Heart right ventricle (tissue), 16 donors: Measurements from ENCODE around the gene RANBP10. TPM values are rescaled to one million over a fixed set of nuclear protein-coding genes. Genes with fewer than 3 reads are reported as not detected.

Experiments used
- ATAC-seq, 8 donors: fragments of 200-7000 bp; cut with Tn5 transposase; one replicate each; pipeline ENCODE4 v1.9.1; 2020; ENCODE audit warnings: mild to moderate bottlenecking in 8 of 8, moderate library complexity in 8 of 8, moderate number of reproducible peaks in 1 of 8
- DNase-seq, 2 donors: peaks; one replicate each; pipeline ENCODE4 v3.0.0-alpha.2; 2020
- H3K27ac ChIP-seq, 10 donors: fragments of 200-600 bp; sonication (generic) in 2 of 10; one replicate each; pipeline versions ENCODE4 v1.5.0 to v1.8.0; 2020 to 2022; ENCODE audit warnings: mild to moderate bottlenecking in 3 of 10
- H3K27me3 ChIP-seq, 7 donors: fragments of 200-600 bp; one replicate each; pipeline ENCODE4 v1.8.0; 2021 to 2022; ENCODE audit warnings: mild to moderate bottlenecking in 2 of 7
- H3K36me3 ChIP-seq, 9 donors: fragments of 200-600 bp; sonication (generic) in 1 of 9; one replicate each; pipeline versions ENCODE4 v1.5.0 to v1.8.0; 2020 to 2022; ENCODE audit warnings: mild to moderate bottlenecking in 2 of 9
- H3K4me1 ChIP-seq, 9 donors: fragments of 200-600 bp; sonication (generic) in 1 of 9; one replicate each; pipeline versions ENCODE4 v1.5.0 to v1.8.0; 2020 to 2022; ENCODE audit warnings: mild to moderate bottlenecking in 4 of 9
- H3K4me3 ChIP-seq, 10 donors: fragments of 200-600 bp; sonication (generic) in 2 of 10; one replicate each; pipeline versions ENCODE4 v1.5.0 to v1.8.0; 2020 to 2022; ENCODE audit warnings: mild to moderate bottlenecking in 7 of 10, moderate library complexity in 2 of 10
- H3K9me3 ChIP-seq, 11 donors: fragments of 200-600 bp in 10 of 11; sonication (generic) in 2 of 11; one replicate each; pipeline versions ENCODE4 v1.5.0 to v1.8.0; 2013 to 2022; ENCODE audit warnings: mild to moderate bottlenecking in 2 of 11, control low read depth in 1 of 11, moderate library complexity in 1 of 11
- WGBS, 2 donors: extraction: QIAGEN DNeasy Blood & Tissue Kit; methylation state at CpG; one replicate each; pipeline ENCODE4 v1.1.7; 2013; ENCODE audit warnings: inconsistent platforms in 1 of 2; 5-methylcytosine and 5-hydroxymethylcytosine counted together
- intact Hi-C, 10 donors: fragments of 100-400 bp; cut with DNase I; formaldehyde crosslinking; loops; one replicate each; pipeline versions ENCODE4 v1.11.1 to v1.14.2; 2022
- polyA plus RNA-seq, 2 donors: library from polyadenylated mRNA; stranded (reverse); fragments of 200-250 nt; gene quantifications; one replicate each; pipeline ENCODE4 v1.2.3, GENCODE V29; 2013
- total RNA-seq, 10 donors: library from RNA; stranded (reverse); fragmentation: NEBNext Ultra II Directional in 3 of 10; extraction: Animal tissue kit (Norgen Biotek cat#: 25700) in 3 of 10; gene quantifications; one replicate each; pipeline versions ENCODE4 v1.2.1 to v1.2.4, GENCODE V29; 2021 to 2023
- TF ChIP-seq, protein P1 (sequence below), 9 donors: fragments of 200-600 bp; sonication (generic) in 2 of 9; IDR thresholded peaks; one replicate each; pipeline versions ENCODE4 v1.5.0 to v1.8.0; 2021 to 2022; ENCODE audit warnings: antibody characterized with exemption in 9 of 9, mild to moderate bottlenecking in 5 of 9, moderate library complexity in 1 of 9
- donor health status: Arrhythmogenic right ventricular cardiomyopathy.
- donor health status: ischemic (EF 13 %, LVEDD 7.1; RV severe dilation, severe dysfunction).
- donor health status: healthy with polysubstance abuse.
- donor health status: DM: no; HTN: yes; CAD: no.
- donor health status: DM: no; HTN: no; CAD: no.
- donor health status: ischemic (EF 25% LVEDD 6.9; RV normal size, moderate dysfunction).
- donor health status: ischemic (EF 25% LVEDD 5.7; RV mildly dilated, moderate dysfunction).
- donor health status: healthy.
- donor health status: DM: yes; HTN: yes; CAD: no.
- donor health status: Ischemic cardiomyopathy.
- donor health status: ischemic (EF 35%, LVEDD 5.7; RV mildly dilated, moderate dysfunction).
- donor health status: nonischemic (EF 11% LVEDD 7.7; RV severe dilation, severe dysfunction).
- donor health status: DM: yes; HTN: yes; CAD: no.
- donor health status: PGD.
- donor health status: ischemic (EF 29% LVEDD 5.4; RV normal size, mild dysfunction).
- donor health status: nonischemic (EF 23%, LVEDD 6.1; RV moderate dilation, normal function).

Gene RANBP10
- total and polyA plus RNA-seq, 12 donors: 6.4 to 21.6 (median 13.4) TPM

DNA sequence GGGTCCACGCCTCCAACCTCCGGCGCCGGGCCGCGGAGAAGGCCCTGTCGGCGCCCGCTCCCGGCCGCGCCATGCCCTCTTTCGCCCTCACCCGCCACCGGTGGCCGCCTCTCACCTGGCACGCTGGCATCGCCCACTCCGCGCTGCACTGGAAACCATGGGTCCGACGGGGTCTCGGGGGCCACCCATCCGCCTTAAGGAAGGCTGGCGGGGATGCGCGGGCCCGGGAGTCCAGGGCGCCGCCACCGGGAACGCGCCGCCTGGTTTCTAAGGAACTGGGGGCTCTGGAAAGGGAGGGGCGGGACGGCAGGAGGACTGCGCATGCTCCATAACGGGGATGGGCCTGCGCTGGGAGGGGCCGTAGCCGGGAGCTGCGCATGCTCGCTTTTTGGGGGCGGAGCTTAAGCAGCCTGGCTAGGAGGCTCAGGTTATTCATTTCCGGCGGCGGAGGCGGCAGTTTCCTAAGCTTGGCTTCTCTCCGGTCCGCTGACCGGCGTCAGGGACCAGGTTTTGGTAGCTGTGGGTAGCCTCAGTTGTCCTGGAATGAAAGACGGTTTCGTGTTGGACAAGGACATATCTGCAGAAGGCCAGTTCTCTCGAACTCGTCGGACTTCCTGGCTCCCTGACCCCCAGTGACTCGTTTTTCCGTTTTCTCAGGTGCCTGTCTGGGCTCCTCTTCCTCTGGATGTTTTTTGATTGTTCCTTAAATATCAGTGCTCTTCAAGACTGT, 87.1 kb downstream of the RANBP10 start, which contains the start of gene GFOD2:
Gene GFOD2, minus strand, starts transcription at position 269 of the 730 bp plus-strand sequence. CDS start 33,601 bp downstream, outside the sequence.
- peaks cover 0 to 34% (median 24%) of the 10 kb centered on the region in 9 donors for H3K4me1 ChIP-seq
- H3K27me3 ChIP-seq: no peaks in the 10 kb centered on the region
- H3K4me3 ChIP-seq: peak within 1 kb of the TSS; percentile 81 to 100 (median 93)
- WGBS, 2 donors: 0 to 1% methylated on average over 59 of the region's 59 CpGs
- H3K27ac ChIP-seq: peak within 1 kb of the TSS; percentile 76 to 97 (median 92)
- H3K36me3 ChIP-seq: peaks cover 0 to 18% (median 4%) of the 10 kb centered on the region in 9 donors
- DNase-seq (peak; percentile 98 to 99), ATAC-seq (peak; percentile 99 to 100 (median 99))
- no peaks in the 10 kb centered on the region for H3K9me3 ChIP-seq
- TF ChIP-seq, protein P1, sequence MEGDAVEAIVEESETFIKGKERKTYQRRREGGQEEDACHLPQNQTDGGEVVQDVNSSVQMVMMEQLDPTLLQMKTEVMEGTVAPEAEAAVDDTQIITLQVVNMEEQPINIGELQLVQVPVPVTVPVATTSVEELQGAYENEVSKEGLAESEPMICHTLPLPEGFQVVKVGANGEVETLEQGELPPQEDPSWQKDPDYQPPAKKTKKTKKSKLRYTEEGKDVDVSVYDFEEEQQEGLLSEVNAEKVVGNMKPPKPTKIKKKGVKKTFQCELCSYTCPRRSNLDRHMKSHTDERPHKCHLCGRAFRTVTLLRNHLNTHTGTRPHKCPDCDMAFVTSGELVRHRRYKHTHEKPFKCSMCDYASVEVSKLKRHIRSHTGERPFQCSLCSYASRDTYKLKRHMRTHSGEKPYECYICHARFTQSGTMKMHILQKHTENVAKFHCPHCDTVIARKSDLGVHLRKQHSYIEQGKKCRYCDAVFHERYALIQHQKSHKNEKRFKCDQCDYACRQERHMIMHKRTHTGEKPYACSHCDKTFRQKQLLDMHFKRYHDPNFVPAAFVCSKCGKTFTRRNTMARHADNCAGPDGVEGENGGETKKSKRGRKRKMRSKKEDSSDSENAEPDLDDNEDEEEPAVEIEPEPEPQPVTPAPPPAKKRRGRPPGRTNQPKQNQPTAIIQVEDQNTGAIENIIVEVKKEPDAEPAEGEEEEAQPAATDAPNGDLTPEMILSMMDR (IDR thresholded peaks at IDR 0.05): peak in 1 of 9 donors; percentile 14
- intact Hi-C loops: loop anchor here in 4 of 10 donors (1.0 to 5.0 kb wide), 6 partner anchors 37 to 88 kb away; partner anchors contain the start of genes RANBP10 (in 2 of the 4) and TSNAXIP1 (in 2 of the 4)

DNA sequence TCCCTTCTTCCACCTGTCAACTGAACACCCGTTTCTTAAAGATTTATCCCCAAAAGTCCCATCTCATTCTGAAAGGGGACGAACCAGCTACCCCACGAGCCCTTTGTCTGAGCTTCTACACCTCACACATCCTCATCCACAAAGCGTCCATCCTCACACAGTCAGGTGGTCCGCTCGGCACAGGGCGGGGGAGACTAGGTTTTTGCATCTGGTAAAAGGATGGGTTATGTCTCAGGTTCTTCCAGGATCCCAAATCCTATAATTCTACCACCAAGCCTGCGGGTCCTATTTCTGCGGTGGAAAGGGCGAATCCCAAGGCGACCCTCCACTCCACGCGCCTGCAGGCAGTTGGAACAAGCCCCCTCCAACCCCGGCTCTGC, 87.7 kb downstream of the RANBP10 start:
- H3K9me3 ChIP-seq: no peaks in the 10 kb centered on the region
- peak in 3 of 8 donors; percentile 1 to 27 (median 18) for ATAC-seq
- WGBS, 2 donors: 2 to 5% methylated on average over 14 of the region's 14 CpGs
- H3K27ac ChIP-seq: peak overlapping the region in 9 of 10 donors; percentile 82 to 97 (median 93)
- DNase-seq: no peak
- H3K27me3 ChIP-seq: no peaks in the 10 kb centered on the region
- TF ChIP-seq, protein P1 (IDR thresholded peaks at IDR 0.05): no peak
- H3K36me3 ChIP-seq: peaks cover 0 to 15% (median 4%) of the 10 kb centered on the region in 9 donors
- peak overlapping the region; percentile 81 to 100 (median 93) for H3K4me3 ChIP-seq
- peaks cover 0 to 40% (median 24%) of the 10 kb centered on the region in 9 donors for H3K4me1 ChIP-seq
- intact Hi-C loops: loop anchor here in 4 of 10 donors (1.0 to 5.0 kb wide), 6 partner anchors 36 to 89 kb away; partner anchors contain the start of genes RANBP10 (in 2 of the 4) and TSNAXIP1 (in 2 of the 4)

DNA sequence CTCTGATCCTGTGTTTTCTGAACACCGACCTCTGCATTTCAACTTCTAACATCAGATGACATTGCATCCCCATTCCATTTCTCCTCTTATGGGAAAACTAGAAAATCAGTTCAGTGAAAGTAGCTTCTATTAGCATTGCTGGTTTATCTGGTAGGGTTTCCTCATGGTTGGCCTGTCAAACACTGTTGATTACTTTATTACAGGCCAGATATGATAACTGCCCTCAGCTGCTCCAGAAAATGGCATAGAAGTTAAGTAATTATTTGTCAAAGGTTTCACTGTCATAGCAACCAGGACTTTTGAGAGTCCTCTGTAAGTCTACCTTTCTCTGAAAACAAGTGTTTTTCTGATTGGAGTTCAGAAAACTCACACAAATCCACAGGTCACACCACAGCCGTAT, 90.3 kb downstream of the RANBP10 start:
- no peaks in the 10 kb centered on the region for H3K27me3 ChIP-seq
- H3K27ac ChIP-seq: no peak overlapping the region
- peaks cover 0 to 4% (median 0%) of the 10 kb centered on the region in 9 donors for H3K36me3 ChIP-seq
- no peak overlapping the region for H3K4me3 ChIP-seq
- ATAC-seq: no peak
- 93% methylated on average over 2 of the region's 2 CpGs for WGBS, 2 donors
- TF ChIP-seq, protein P1 (IDR thresholded peaks at IDR 0.05): no peak
- no peak for DNase-seq
- peaks cover 0 to 43% (median 24%) of the 10 kb centered on the region in 9 donors for H3K4me1 ChIP-seq
- no peaks in the 10 kb centered on the region for H3K9me3 ChIP-seq
- intact Hi-C loops: loop anchor here in 3 of 10 donors (5.0 kb wide), 4 partner anchors 34 to 91 kb away; partner anchors contain the start of genes RANBP10 (in 1 of the 3) and TSNAXIP1 (in 1 of the 3)

DNA sequence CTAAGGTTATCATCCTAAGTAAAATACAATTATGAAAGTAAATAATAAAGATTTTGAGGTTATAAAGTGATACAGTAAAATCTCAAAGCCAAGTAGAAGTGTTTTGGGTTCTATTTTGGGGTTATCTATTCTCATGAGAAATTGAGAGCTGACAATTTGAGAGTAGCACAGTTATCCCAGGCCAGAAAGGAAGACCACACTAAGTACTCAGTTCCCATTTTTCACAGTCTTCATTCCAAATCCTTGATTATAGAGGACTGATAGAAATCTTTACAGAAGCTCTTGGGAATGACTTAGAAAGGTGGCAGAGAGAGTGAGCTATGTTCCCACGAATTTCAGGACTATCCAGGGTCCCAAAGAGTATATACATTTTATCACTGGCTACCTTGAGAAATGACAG, 91.8 kb downstream of the RANBP10 start:
- 77 to 82% methylated on average over 1 of the region's 1 CpG for WGBS, 2 donors
- TF ChIP-seq, protein P1 (IDR thresholded peaks at IDR 0.05): no peak
- Histone ChIP-seq H3K27me3 (no peaks in the 10 kb centered on the region), H3K36me3 (peaks cover 0 to 4% (median 0%) of the 10 kb centered on the region in 9 donors), H3K4me3 (no peak overlapping the region), H3K9me3 (no peaks in the 10 kb centered on the region), H3K4me1 (peaks cover 0 to 32% (median 12%) of the 10 kb centered on the region in 9 donors), H3K27ac (no peak overlapping the region)
- DNase-seq: no peak
- no peak for ATAC-seq
- intact Hi-C loops: loop anchor here in 1 of 10 donors (5.0 kb wide), 1 partner anchor 37 kb away; no protein-coding TSS in a partner anchor
